ENCODE measurements around the gene SSH2.

The SSH2 gene

GRCh38 chr17:29592850-29593551, 337.0 kb downstream of the SSH2 start, which contains the start of gene ANKRD13B:
Gene ANKRD13B (plus strand): TSS chr17:29593132. CDS start chr17:29593622, 490 bp downstream.
- H3K36me3 ChIP-seq (ENCODE audit: insufficient read depth, low read length): no peaks in the 10 kb centered on the region
- no peaks in the 10 kb centered on the region for H3K9me3 ChIP-seq (replicated peaks; ENCODE audit: low read length)
- no peaks in the 10 kb centered on the region for H3K27me3 ChIP-seq (ENCODE audit: control insufficient read depth, insufficient read depth, low read length)
- H3K9ac ChIP-seq (ENCODE audit: low read depth, low read length): peak within 1 kb of the TSS; percentile 61
- peaks cover 53% of the 10 kb centered on the region for H3K4me1 ChIP-seq (ENCODE audit: control insufficient read depth, insufficient read depth, low read length)
- peak within 1 kb of the TSS; percentile 97 for H3K4me2 ChIP-seq (ENCODE audit: low read length)
- peak within 1 kb of the TSS; percentile 91 for H3K4me3 ChIP-seq (ENCODE audit: low read length)

- H3K4me2 ChIP-seq (ENCODE audit: low read length): peak overlapping the region; percentile 97
- no peaks in the 10 kb centered on the region for H3K9me3 ChIP-seq (replicated peaks; ENCODE audit: low read length)
- H3K36me3 ChIP-seq (ENCODE audit: insufficient read depth, low read length): no peaks in the 10 kb centered on the region
- peak overlapping the region; percentile 70 for H3K9ac ChIP-seq (ENCODE audit: low read depth, low read length)
- peak overlapping the region; percentile 91 for H3K4me3 ChIP-seq (ENCODE audit: low read length)
- peaks cover 63% of the 10 kb centered on the region for H3K4me1 ChIP-seq (ENCODE audit: control insufficient read depth, insufficient read depth, low read length)
- no peaks in the 10 kb centered on the region for H3K27me3 ChIP-seq (ENCODE audit: control insufficient read depth, insufficient read depth, low read length)
Observed at GRCh38 chr17:29591737-29592608, 338.1 kb downstream of the SSH2 start.

DNA sequence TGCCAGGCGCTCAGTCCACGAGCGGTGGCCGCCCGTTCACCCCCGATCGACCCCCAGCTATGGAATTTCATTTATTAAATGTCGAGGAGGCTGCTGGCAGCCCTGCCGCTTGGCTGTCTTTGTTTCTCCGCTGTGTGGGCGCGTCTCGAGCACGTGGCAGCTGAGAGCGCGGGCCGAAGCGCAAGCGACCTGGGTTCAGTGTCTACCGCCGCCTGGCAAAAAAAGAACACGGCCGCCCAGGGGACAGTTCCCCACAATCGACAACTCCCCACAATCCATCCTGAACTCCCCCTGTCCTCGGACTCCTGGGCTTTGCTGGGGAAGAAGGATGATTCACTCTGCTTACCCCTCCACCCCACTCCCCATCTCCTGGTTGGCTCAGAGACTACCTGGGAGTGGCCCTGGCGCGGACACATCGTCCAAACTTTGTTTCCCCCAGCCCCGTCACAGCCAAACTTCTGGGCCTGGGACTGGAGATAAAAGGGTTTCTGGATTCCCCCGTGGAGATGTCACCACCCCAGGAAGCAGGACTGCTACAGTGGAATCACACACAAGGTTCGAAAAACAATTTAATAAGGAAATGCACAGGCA, 338.8 kb downstream of the SSH2 start:
- Histone ChIP-seq H3K27me3 (ENCODE audit: control insufficient read depth, insufficient read depth, low read length) (no peaks in the 10 kb centered on the region), H3K4me1 (ENCODE audit: control insufficient read depth, insufficient read depth, low read length) (peaks cover 69% of the 10 kb centered on the region), H3K9me3 (replicated peaks; ENCODE audit: low read length) (no peaks in the 10 kb centered on the region), H3K36me3 (ENCODE audit: insufficient read depth, low read length) (no peaks in the 10 kb centered on the region), H3K4me2 (ENCODE audit: low read length) (peak overlapping the region; percentile 97), H3K9ac (ENCODE audit: low read depth, low read length) (peak overlapping the region; percentile 70), H3K4me3 (ENCODE audit: low read length) (peak overlapping the region; percentile 91)

DNA sequence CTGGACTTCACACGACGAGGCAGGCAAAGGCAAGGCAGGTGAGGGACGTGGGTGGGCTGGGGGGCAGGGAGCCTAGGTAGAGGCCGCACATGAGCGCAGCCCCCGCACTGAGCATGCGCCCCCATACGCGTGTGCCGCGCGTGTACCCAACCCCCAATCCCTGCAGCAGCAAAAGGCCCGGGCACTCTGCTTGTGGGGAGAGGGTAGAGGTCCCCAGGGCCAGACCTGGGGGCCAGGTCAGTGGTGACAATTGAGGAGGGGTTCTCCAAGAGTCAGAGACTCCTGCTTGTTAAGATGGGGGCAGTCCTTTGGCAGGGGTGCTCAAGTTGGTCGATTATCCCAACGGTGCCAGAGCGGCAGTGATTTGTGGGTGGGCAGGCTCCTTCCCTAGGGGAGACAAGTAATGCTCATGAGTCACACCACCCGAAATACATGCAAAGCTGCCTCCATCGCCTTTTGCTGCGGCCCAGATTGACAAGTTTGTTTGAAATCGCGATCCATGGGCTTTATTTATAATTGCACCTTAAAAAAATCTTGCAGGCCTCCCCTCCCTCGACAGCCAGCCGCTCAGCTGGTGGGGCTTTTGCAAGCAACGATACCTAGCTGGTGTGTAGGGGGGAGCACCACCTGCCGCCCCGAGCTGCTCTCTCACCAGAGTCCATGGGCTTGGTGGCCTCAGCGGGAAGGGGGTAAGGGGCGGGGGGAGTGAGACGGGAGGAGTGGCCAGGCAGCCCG, 339.4 kb downstream of the SSH2 start:
- Histone ChIP-seq H3K9me3 (replicated peaks; ENCODE audit: low read length) (no peaks in the 10 kb centered on the region), H3K4me2 (ENCODE audit: low read length) (peak overlapping the region; percentile 97), H3K9ac (ENCODE audit: low read depth, low read length) (peak overlapping the region; percentile 70), H3K36me3 (ENCODE audit: insufficient read depth, low read length) (no peaks in the 10 kb centered on the region), H3K4me3 (ENCODE audit: low read length) (peak overlapping the region; percentile 91), H3K27me3 (ENCODE audit: control insufficient read depth, insufficient read depth, low read length) (no peaks in the 10 kb centered on the region), H3K4me1 (ENCODE audit: control insufficient read depth, insufficient read depth, low read length) (peaks cover 64% of the 10 kb centered on the region)

DNA sequence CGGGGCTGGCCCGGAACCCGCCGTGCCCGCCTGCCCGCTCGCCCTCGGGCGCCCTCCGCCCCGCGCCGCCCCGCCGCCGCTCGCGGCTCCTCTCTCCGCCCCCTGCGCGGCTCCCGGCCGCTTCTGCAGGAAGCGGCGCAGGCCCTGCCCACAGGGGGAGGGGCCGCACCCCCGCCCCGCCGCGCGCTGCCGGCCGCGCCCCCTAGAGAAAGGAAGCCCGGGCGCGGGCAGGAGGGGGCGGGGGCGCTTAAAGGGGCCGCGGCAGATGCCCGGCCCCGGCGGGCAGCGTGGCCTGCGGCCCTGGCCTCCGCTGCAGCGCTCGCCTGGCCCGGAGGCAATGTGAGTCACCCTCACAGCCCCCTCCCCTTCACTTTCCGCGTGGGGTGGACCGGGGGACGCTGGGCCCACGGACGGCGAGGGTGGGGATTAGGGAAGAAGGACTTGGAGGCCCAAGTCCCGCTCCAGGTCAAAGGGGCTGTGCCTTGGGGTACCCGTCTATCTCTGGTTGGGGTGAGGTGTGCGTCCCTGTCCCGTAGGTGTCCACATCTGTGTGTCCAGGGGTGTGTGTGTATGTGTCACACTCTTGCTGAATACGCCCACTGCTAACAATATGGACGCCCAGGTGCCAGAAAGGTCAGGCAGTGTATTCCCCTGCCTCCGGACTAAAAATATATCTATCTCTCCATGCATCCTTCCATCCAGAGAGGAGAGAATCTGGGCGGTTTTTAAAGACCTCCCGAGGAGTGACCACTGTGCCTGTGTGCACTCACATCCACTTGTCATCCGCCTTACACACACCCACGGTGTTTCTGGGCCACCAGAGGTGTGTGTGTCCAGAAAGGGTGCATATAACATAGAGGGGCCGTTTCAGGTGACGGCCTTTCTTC, 340.3 kb downstream of the SSH2 start, which contains the start of gene GIT1:
GIT1 (minus strand) TSS at position 125 of the 887 bp plus-strand sequence. CDS start 270 bp downstream, outside the sequence.
- Histone ChIP-seq H3K36me3 (ENCODE audit: insufficient read depth, low read length) (no peaks in the 10 kb centered on the region), H3K9ac (ENCODE audit: low read depth, low read length) (peak within 1 kb of the TSS; percentile 84), H3K4me1 (ENCODE audit: control insufficient read depth, insufficient read depth, low read length) (peaks cover 68% of the 10 kb centered on the region), H3K4me2 (ENCODE audit: low read length) (peak within 1 kb of the TSS; percentile 97), H3K9me3 (replicated peaks; ENCODE audit: low read length) (no peaks in the 10 kb centered on the region), H3K4me3 (ENCODE audit: low read length) (peak within 1 kb of the TSS; percentile 91), H3K27me3 (ENCODE audit: control insufficient read depth, insufficient read depth, low read length) (no peaks in the 10 kb centered on the region)

GRCh38 chr17:29588562-29589411, 341.2 kb downstream of the SSH2 start:
- Histone ChIP-seq H3K9me3 (replicated peaks; ENCODE audit: low read length) (no peaks in the 10 kb centered on the region), H3K4me1 (ENCODE audit: control insufficient read depth, insufficient read depth, low read length) (peaks cover 72% of the 10 kb centered on the region), H3K36me3 (ENCODE audit: insufficient read depth, low read length) (no peaks in the 10 kb centered on the region), H3K27me3 (ENCODE audit: control insufficient read depth, insufficient read depth, low read length) (no peaks in the 10 kb centered on the region), H3K9ac (ENCODE audit: low read depth, low read length) (peak overlapping the region; percentile 84), H3K4me3 (ENCODE audit: low read length) (peak overlapping the region; percentile 91), H3K4me2 (ENCODE audit: low read length) (peak overlapping the region; percentile 97)

DNA sequence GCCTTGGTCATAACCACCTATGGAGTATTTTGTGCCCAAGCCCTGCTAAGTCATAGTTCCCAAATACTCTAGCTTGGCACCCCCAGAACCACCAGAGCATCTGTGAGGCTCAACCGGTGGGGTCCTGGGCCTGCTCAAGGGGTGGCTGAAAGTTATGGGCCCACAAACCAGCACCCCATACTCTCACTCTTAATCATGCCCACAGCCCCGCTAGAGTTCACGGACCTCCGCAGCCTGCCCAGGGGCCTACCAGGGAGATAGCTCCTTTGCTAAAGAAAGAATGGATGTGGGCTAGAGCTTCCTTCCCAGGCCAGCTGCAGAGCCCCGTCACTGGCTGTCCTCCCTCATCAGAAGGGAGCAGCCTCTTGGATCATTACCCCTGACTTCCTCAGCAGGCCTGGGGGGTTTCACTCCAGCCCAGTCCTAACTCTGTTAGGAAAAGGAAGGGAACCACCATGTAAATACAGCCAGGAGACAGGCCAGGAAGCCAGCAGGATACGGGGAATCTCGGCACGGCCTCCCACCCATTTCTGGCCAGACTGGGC, 341.9 kb downstream of the SSH2 start:
- Histone ChIP-seq H3K36me3 (ENCODE audit: insufficient read depth, low read length) (peaks cover 4% of the 10 kb centered on the region), H3K4me2 (ENCODE audit: low read length) (peak overlapping the region; percentile 97), H3K27me3 (ENCODE audit: control insufficient read depth, insufficient read depth, low read length) (no peaks in the 10 kb centered on the region), H3K9ac (ENCODE audit: low read depth, low read length) (peak overlapping the region; percentile 84), H3K4me3 (ENCODE audit: low read length) (peak overlapping the region; percentile 91), H3K4me1 (ENCODE audit: control insufficient read depth, insufficient read depth, low read length) (peaks cover 72% of the 10 kb centered on the region), H3K9me3 (replicated peaks; ENCODE audit: low read length) (no peaks in the 10 kb centered on the region)

DNA sequence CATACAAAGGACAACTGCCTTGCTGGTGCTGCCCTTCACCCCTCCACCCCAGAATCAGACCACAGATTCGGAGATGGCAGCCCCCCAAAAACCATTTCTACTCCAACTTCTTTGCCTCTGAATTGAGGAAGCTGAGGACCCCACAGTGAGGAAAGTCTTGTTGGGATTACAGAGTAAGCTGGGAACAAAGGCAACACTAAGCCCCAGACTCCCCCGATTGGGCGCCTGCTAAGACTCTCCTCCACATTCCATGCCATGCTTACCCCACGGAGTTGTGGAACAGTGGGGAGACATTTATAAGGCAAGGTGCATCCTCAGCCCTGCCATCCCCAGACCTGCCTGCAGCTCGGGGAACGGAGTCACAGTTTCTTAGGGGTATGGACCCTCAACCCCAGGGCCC, 342.4 kb downstream of the SSH2 start:
- Histone ChIP-seq H3K9ac (ENCODE audit: low read depth, low read length) (peak overlapping the region; percentile 84), H3K4me1 (ENCODE audit: control insufficient read depth, insufficient read depth, low read length) (peaks cover 69% of the 10 kb centered on the region), H3K4me3 (ENCODE audit: low read length) (peak overlapping the region; percentile 91)

DNA sequence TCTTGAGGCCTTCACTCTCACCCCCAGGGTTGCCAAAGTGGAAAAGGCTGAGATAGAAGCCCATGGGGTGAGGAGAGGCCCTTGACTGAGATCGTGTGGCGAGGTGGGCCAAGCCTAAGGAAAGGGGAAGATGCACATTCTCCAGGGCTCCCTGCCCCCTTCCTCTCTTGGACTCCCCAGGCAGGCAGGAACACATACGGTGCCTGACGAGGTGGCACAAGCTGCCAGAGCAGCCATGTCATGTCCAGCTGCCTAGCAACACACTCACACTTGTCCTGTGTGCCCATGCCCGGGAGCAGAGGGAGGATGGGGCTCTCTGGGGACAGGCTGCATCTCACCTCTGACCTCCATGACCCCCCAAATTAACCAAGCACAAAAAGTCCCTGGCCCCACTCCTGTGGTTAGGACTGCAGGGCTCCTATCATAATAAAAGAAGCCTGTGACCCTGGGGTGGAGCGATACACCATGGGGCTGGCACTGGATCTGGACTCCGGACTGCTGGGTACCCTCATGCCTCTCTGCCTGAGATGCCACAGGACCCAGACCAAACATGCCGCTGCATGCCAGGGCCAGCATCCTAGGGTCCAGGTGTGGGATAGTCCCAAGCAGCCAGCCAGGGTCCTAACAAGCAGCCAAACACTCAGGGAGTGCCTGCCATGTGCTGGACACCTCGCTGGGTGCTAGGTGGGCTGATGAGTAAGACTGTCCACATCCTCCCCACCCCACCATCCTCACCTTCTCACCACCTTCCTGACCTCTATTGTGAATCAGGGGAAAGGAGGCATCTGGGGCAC, 343.2 kb downstream of the SSH2 start:
- Histone ChIP-seq H3K4me1 (ENCODE audit: control insufficient read depth, insufficient read depth, low read length) (peaks cover 62% of the 10 kb centered on the region), H3K9ac (ENCODE audit: low read depth, low read length) (peak overlapping the region; percentile 84), H3K9me3 (replicated peaks; ENCODE audit: low read length) (no peaks in the 10 kb centered on the region)

More for the DNA sequence above, 342.4 kb downstream of the SSH2 start:
- H3K27me3 ChIP-seq (ENCODE audit: control insufficient read depth, insufficient read depth, low read length): no peaks in the 10 kb centered on the region
- H3K9me3 ChIP-seq (replicated peaks; ENCODE audit: low read length): no peaks in the 10 kb centered on the region
- peaks cover 9% of the 10 kb centered on the region for H3K36me3 ChIP-seq (ENCODE audit: insufficient read depth, low read length)
- H3K4me2 ChIP-seq (ENCODE audit: low read length): peak overlapping the region; percentile 97

More for the DNA sequence above, 343.2 kb downstream of the SSH2 start:
- H3K36me3 ChIP-seq (ENCODE audit: insufficient read depth, low read length): peaks cover 16% of the 10 kb centered on the region
- no peak overlapping the region for H3K4me3 ChIP-seq (ENCODE audit: low read length)
- H3K27me3 ChIP-seq (ENCODE audit: control insufficient read depth, insufficient read depth, low read length): no peaks in the 10 kb centered on the region
- peak overlapping the region; percentile 97 for H3K4me2 ChIP-seq (ENCODE audit: low read length)

Measured in skeletal muscle satellite cell (primary cell).